IMR-90 (cell line): Measurements from ENCODE around the gene PPM1L.

Experiments used
- CEBPB ChIP-seq: IDR thresholded peaks from 2 replicates; pipeline ENCODE4 v1.6.1; 2012; ENCODE audit warnings: low read depth, low read length, improper control_type of control experiment
- POLR2A ChIP-seq: IDR thresholded peaks from 2 replicates; pipeline ENCODE4 v1.6.1; 2012; ENCODE audit warnings: mild to moderate bottlenecking, low read depth, low read length
- SMC3 ChIP-seq: fragments of 150-350 bp; IDR thresholded peaks from 2 replicates; pipeline ENCODE4 v1.6.1; 2016; ENCODE audit warnings: low read depth, mild to moderate bottlenecking, antibody characterized with exemption, low read length, moderate library complexity
- TF ChIP-seq, protein P1 (sequence below): conservative IDR thresholded peaks from 2 replicates; pipeline ENCODE4 v1.5.1; 2012; ENCODE audit warnings: mild to moderate bottlenecking, low read depth, low read length, improper control_type of control experiment

DNA sequence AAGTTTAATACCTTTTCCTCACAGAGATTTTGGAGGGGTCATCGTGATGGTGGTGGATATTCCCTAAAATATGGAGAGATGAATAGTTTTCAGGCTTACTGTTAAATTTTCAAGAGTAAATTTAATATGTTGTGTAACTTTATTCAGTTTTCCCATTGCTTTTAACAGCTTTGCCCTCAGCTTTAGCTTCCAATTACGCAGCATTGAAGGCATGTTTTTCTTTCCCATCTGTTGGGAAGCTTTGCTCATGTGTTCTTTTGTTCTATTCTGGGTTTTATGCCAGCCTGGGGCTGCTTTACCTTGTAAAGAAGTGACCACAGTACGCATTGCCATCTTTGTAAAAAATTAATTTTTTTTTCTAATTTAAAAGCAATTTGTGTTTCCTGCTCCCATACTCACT is 197.7 kb downstream of the PPM1L start:
- TF ChIP-seq, protein P1, sequence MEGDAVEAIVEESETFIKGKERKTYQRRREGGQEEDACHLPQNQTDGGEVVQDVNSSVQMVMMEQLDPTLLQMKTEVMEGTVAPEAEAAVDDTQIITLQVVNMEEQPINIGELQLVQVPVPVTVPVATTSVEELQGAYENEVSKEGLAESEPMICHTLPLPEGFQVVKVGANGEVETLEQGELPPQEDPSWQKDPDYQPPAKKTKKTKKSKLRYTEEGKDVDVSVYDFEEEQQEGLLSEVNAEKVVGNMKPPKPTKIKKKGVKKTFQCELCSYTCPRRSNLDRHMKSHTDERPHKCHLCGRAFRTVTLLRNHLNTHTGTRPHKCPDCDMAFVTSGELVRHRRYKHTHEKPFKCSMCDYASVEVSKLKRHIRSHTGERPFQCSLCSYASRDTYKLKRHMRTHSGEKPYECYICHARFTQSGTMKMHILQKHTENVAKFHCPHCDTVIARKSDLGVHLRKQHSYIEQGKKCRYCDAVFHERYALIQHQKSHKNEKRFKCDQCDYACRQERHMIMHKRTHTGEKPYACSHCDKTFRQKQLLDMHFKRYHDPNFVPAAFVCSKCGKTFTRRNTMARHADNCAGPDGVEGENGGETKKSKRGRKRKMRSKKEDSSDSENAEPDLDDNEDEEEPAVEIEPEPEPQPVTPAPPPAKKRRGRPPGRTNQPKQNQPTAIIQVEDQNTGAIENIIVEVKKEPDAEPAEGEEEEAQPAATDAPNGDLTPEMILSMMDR, result no peak
- no peak for TF ChIP-seq CEBPB
- TF ChIP-seq POLR2A, result no peak
- TF ChIP-seq SMC3, result no peak
